Astrocyte of the spinal cord (primary cell): ENCODE measurements around the gene FIG4.

Experiments
- DNase-seq: peaks from one replicate; pipeline ENCODE4 v3.0.0; 2011; ENCODE audit warnings: low read depth, low spot score
- H3K4me3 ChIP-seq: 2 replicates; pipeline ENCODE4 v1.5.1; 2011; ENCODE audit warnings: low read depth, mild to moderate bottlenecking, low read length, moderate library complexity
- in situ Hi-C: cut with HindIII; loops from 2 replicates; pipeline ENCODE4 v1.10.0; 2017; ENCODE audit warnings: low sequenced_read_pairs
- TF ChIP-seq, protein P1 (sequence below): IDR thresholded peaks from 2 replicates; pipeline ENCODE4 v1.5.1; 2012; ENCODE audit warnings: low read depth, mild to moderate bottlenecking, low read length, inconsistent platforms

Gene FIG4

DNA sequence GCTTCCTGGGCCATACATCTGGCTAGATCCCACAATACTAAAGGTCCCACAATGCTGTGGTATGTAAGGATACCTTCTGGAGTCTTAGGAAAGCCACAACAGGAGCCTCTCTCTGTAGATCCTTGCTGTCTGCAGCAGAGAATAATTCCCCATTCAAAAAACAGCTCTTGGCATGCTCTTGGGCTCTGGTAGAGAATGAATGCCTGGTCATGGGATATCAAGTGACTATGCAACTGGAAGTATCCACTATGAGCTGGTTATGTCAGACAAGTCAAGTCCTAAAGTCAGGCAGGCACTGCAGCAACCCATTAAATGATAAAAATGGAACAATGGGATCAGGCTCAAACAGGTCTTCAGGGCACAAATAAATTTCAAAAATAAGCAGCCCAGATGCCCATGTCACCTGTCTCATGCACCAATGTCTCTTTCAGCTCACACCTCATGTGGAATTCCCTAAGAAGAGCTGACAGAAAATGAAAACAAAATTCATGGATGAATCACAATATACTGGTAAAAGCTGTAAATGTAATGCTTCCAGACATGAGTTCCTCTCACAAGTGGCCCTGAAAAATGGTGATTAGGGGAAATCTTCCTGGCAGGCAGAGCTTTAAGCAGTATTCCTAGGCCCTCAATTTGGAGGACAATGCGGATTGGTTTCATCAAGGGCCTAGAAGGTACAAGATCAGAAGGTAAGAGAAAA, 4.4 kb upstream of the FIG4 start:
- in situ Hi-C loops: no loop called here
- TF ChIP-seq, protein P1, sequence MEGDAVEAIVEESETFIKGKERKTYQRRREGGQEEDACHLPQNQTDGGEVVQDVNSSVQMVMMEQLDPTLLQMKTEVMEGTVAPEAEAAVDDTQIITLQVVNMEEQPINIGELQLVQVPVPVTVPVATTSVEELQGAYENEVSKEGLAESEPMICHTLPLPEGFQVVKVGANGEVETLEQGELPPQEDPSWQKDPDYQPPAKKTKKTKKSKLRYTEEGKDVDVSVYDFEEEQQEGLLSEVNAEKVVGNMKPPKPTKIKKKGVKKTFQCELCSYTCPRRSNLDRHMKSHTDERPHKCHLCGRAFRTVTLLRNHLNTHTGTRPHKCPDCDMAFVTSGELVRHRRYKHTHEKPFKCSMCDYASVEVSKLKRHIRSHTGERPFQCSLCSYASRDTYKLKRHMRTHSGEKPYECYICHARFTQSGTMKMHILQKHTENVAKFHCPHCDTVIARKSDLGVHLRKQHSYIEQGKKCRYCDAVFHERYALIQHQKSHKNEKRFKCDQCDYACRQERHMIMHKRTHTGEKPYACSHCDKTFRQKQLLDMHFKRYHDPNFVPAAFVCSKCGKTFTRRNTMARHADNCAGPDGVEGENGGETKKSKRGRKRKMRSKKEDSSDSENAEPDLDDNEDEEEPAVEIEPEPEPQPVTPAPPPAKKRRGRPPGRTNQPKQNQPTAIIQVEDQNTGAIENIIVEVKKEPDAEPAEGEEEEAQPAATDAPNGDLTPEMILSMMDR: no peak
- DNase-seq: no peak
- H3K4me3 ChIP-seq: no peak overlapping the region

DNA sequence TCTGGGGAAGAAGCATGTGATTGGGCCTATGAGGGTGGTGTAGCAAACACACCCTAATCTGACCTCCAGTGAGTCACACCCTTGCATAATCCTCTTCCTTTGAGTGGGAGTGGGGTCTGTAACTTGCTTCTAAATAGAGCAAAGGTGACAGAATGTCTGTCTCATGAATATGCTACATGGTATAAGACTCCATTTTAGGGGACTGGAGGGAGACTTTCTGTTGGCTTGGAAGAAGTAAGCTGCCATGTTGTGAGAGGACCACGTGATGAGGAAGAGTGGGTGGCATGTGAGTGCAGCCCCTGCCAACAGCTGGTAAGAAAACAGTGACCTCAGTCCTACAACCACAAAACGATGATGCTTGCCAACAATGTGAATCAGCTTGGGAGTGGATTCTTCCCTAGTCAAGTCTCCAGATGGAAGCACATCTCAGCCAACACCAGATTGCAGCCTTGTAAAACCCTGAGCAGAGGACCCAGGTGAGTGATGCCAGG, 3.8 kb upstream of the FIG4 start:
- H3K4me3 ChIP-seq: no peak overlapping the region
- TF ChIP-seq, protein P1: no peak
- in situ Hi-C loops: no loop called here
- DNase-seq: peak; percentile 88

DNA sequence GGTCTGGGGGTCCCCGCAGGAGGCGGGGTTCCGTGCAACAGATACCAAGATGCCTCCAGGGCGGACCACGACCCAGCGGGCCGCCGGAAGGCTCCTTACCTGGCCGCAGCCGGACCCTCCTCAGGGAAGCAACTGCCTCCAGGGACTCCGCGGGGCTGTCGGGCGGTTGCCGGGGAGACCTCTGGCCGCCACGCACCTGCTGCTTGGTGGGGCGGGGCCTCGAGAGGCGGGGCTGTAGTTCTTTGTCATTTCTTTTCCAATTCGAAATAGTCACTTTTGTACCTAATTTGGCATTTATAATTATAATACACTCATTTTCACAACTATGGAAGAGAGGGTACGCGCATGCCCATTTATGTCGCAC, 741 bp upstream of the FIG4 start:
- DNase-seq: no peak
- TF ChIP-seq, protein P1: no peak
- peak overlapping the region; percentile 83 for H3K4me3 ChIP-seq
- in situ Hi-C loops: no loop called here

DNA sequence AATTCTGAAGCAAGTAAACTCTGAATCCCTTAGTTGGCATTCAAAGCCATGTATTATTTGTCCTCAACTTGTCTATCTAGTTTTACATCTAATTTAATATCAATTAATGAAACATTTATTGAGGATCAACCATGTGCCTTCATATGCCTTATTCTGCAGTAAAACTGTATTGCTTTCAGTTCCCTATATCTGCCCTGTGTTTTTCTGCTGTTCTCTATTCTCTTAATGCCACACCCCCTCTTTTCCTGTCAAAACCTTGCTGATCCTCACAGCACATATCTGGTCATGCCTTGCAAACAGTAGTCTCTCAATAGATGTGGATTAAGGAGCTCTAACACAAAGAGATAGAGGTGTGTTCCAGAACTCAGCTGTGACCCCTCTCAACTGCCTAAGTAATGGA, 2.0 kb downstream of the FIG4 start:
- in situ Hi-C loops: no loop called here
- DNase-seq: no peak
- TF ChIP-seq, protein P1: no peak
- no peak overlapping the region for H3K4me3 ChIP-seq

DNA sequence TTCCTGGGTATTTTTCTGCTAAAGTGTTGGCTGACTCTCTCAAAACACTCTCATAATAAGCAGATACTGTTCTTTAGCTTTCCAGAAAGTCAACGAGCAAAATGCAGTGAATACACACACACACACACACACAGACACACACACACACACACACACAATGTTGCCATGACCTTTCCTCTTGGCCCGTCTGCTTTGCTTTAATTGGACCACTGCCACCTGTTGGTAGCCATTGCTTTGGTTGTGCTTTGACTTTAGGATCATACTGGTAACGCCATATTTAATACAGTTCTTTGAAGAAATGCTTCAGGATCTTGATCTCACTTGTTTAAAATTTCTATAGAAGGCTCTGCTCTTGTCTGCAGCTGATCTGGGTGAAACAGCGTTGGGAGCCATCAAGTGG, 4.4 kb downstream of the FIG4 start:
- no peak overlapping the region for H3K4me3 ChIP-seq
- in situ Hi-C loops: no loop called here
- DNase-seq: no peak
- TF ChIP-seq, protein P1: peak; percentile 7

DNA sequence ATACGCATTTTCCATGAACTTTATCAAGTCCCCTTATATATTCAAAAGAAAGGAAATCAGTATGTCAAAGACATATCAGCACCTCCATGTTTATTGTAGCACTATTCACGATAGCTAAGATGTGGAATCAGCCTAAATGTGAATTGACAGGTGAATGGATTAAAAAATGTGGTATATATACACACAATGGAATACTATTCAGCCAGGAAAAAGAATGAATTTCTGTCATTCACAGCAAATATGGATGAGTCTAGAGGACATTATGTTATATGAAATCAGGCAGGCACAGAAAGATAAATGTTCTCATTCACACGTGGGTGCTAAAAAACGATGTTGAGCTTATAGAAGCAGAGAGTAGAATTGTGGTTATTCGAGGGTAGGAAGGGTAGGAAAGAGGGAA, 5.3 kb downstream of the FIG4 start:
- no peak overlapping the region for H3K4me3 ChIP-seq
- no peak for DNase-seq
- in situ Hi-C loops: no loop called here
- TF ChIP-seq, protein P1: no peak
